OCI-M2 (cell line): ENCODE results near the gene DDX31.

ENCODE experiments used
- DNase-seq: peaks from one replicate; lab custom pipeline; 2025; ENCODE audit not compliant: unreplicated experiment; lab: John Stamatoyannopoulos, UW

Gene DDX31

GRCh38 chr9:132673355-132673754 is 3.6 kb upstream of the DDX31 start:
- no peak for DNase-seq

GRCh38 chr9:132672413-132672690 is 2.6 kb upstream of the DDX31 start:
- DNase-seq = no peak

- DNase-seq = no peak
Observed at GRCh38 chr9:132671620-132672412, 2.0 kb upstream of the DDX31 start.

GRCh38 chr9:132670457-132671391 is 941 bp upstream of the DDX31 start, which contains the start of gene GTF3C4:
TSS of gene GTF3C4 (plus strand) at chr9:132670464. CDS start at chr9:132670599, 135 bp downstream.
- DNase-seq = no peak

- DNase-seq = no peak
Observed at GRCh38 chr9:132669319-132669697, 475 bp downstream of the DDX31 start.

- DNase-seq = no peak
Observed at GRCh38 chr9:132663851-132664250, 5.9 kb downstream of the DDX31 start.

GRCh38 chr9:132663117-132663516 is 6.7 kb downstream of the DDX31 start:
- DNase-seq = no peak

- no peak for DNase-seq
Observed at GRCh38 chr9:132662152-132662945, 7.4 kb downstream of the DDX31 start.

GRCh38 chr9:132656299-132656698 is 13.5 kb downstream of the DDX31 start:
- DNase-seq = no peak

- DNase-seq = no peak
Observed at GRCh38 chr9:132651259-132651658, 18.5 kb downstream of the DDX31 start.

- DNase-seq = no peak
Observed at GRCh38 chr9:132648685-132649084, 21.1 kb downstream of the DDX31 start.

GRCh38 chr9:132648283-132648682 is 21.5 kb downstream of the DDX31 start:
- DNase-seq = no peak

GRCh38 chr9:132647806-132648205 is 22.0 kb downstream of the DDX31 start:
- DNase-seq = no peak

GRCh38 chr9:132647355-132647754 is 22.4 kb downstream of the DDX31 start:
- DNase-seq = no peak

GRCh38 chr9:132646726-132647125 is 23.1 kb downstream of the DDX31 start:
- DNase-seq = no peak

GRCh38 chr9:132645711-132646110 is 24.1 kb downstream of the DDX31 start:
- no peak for DNase-seq

- no peak for DNase-seq
Observed at GRCh38 chr9:132645306-132645705, 24.5 kb downstream of the DDX31 start.

- no peak for DNase-seq
Observed at GRCh38 chr9:132644251-132644650, 25.5 kb downstream of the DDX31 start.

GRCh38 chr9:132641216-132641615 is 28.6 kb downstream of the DDX31 start:
- DNase-seq = no peak

GRCh38 chr9:132639322-132639721 is 30.5 kb downstream of the DDX31 start:
- DNase-seq = no peak

- DNase-seq = no peak
Observed at GRCh38 chr9:132638240-132638639, 31.5 kb downstream of the DDX31 start.
